Neural progenitor cell (in vitro differentiated cells): ENCODE data around the gene PCCB.

Experiments used
- EZH2 ChIP-seq: fragments of 200-600 bp; sonication (generic); IDR thresholded peaks from 2 replicates; pipeline ENCODE4 v1.6.1; 2017; ENCODE audit warnings: antibody characterized with exemption, mild to moderate bottlenecking, moderate library complexity
- EZH2phosphoT487 ChIP-seq: fragments of 200-600 bp; sonication (generic); IDR thresholded peaks from 2 replicates; pipeline ENCODE4 v1.6.1; 2017; ENCODE audit warnings: antibody characterized with exemption
- TF ChIP-seq, protein P1 (sequence below): fragments of 200-600 bp; sonication (generic); IDR thresholded peaks from 2 replicates; pipeline ENCODE4 v1.5.1; 2017; ENCODE audit warnings: antibody characterized with exemption, mild to moderate bottlenecking

DNA sequence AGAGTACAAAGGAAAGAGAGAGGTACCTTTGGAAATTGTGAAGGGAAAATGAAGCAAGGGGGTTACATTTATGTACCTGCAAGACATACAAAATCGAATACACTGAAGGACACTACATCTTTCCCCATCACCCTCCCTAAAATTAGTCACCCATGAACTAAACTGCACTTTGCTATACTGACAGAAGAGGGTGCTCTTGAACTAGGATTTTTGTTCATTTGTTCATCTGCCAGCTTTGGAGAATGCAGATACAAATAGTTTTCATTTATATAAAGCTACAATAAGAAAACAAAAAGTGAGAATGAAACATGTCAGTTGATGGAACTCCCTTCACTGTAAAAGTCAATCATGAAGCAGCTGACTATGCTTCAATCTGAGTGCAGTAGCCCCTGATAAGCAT lies 55.7 kb downstream of the PCCB start:
- TF ChIP-seq, protein P1, sequence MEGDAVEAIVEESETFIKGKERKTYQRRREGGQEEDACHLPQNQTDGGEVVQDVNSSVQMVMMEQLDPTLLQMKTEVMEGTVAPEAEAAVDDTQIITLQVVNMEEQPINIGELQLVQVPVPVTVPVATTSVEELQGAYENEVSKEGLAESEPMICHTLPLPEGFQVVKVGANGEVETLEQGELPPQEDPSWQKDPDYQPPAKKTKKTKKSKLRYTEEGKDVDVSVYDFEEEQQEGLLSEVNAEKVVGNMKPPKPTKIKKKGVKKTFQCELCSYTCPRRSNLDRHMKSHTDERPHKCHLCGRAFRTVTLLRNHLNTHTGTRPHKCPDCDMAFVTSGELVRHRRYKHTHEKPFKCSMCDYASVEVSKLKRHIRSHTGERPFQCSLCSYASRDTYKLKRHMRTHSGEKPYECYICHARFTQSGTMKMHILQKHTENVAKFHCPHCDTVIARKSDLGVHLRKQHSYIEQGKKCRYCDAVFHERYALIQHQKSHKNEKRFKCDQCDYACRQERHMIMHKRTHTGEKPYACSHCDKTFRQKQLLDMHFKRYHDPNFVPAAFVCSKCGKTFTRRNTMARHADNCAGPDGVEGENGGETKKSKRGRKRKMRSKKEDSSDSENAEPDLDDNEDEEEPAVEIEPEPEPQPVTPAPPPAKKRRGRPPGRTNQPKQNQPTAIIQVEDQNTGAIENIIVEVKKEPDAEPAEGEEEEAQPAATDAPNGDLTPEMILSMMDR: peak; percentile 41
- TF ChIP-seq EZH2 (no peak), EZH2phosphoT487 (no peak)
